Stimulated activated CD4-positive, alpha-beta T cell treated with anti-CD3 and anti-CD28 coated beads, Interleukin-1b, Interleukin-23, amount 100 ng/mL, for 24 hours (primary cell): ENCODE measurements around the gene RFX1.
"Not testable (repeated sequence)": the region's sequence is repeated elsewhere in the genome, so short reads cannot be mapped to it uniquely, and the experiment has no call there.

ENCODE experiments used
- DNase-seq, 4 experiments: peaks; one replicate each; pipeline ENCODE4 v3.0.0-alpha.2; 2020; ENCODE audit warnings: low read depth in 4 of 4, low spot score in 1 of 4

RFX1 gene

DNA sequence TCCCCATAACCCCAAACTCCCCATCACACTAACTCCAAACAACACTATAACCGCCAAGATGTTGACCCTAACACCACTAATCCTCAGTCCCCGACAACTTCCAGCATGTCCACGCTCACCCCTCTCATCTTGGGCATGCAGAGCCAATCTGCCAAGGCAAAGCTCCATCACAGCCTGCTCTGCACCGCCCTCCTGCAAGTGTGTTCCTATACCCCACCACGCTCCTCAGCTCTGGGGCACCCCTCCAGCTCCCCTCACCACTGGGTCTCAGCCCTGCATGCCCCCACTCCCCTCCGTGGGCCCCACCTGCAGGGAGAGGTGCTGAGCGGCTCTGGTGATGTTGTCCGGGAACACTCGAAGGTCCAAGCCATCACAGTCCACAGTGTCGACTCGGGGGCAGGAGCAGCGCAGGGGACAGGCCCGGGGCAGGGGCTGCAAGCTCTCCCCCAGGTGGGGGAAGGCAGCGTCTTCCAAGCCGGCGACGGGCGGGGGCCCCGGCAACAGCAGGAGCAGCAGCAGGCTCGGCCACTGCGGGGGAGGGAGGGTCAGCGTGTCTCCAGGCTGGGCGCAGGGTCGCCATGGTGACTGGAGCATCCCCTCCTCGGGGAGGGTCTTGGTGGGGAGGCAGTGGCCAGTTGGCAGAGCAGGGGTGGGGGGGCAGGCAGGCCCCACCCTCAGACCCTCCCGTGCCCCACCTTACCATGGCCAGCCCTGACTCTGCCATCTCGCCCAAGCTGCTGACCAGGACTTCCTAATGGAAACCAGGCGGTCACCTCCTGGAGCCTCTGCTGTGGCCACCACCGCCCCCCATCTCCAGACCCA is 68.4 kb downstream of the RFX1 start:
- no peak for DNase-seq

DNA sequence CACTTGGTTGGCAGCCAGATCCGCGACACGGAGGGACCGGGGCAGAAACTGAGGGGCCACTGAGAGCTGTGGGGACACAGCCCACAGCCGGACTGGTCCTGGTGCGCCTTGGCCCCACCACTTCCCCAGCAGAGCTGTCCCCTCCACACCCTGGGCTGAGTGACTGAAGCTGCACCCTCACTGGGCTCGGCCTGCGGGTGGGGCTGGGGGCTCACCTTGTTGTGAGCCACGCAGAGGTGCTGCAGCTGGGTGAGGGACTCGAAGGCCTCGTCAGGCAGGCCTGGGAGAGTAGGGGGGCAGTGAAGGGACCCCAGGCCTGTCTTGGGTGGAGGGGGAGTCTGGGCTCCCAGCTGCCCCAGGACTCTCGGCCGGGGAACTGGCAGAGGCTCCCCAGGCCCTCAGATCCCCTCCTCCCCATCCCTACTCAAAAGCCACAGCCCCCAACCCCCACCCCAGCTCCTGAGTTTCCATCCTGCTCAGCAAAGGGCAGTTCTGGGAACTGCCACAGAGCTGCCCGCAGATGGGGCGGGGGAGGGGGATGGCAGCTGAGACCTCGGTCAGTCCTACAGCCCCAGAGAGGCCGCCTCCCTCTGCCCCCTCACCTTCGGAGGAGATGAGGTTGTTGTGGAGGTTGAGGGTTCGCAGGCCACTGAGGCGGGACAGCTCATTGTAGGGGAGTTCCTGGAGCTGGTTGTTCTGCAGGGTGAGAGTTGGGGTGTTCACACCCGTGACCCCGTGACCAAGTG is 70.2 kb downstream of the RFX1 start:
- DNase-seq = no peak

DNA sequence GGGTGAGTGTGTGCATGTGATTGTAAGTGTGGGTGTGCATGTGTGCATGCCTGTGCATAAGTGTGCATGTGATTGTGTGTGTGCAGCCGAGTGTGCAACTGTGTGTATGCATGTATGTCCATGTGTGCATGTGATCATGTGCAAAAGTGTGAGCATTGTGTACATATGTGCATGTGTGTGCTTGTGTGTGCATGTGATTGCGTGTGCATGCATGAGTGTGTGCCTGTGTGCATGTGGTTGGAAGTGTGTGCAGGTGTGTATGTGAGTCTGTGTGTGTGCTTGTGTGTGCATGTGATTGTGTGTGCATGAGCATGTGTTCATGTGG is 71.4 kb downstream of the RFX1 start:
- no peak for DNase-seq

DNA sequence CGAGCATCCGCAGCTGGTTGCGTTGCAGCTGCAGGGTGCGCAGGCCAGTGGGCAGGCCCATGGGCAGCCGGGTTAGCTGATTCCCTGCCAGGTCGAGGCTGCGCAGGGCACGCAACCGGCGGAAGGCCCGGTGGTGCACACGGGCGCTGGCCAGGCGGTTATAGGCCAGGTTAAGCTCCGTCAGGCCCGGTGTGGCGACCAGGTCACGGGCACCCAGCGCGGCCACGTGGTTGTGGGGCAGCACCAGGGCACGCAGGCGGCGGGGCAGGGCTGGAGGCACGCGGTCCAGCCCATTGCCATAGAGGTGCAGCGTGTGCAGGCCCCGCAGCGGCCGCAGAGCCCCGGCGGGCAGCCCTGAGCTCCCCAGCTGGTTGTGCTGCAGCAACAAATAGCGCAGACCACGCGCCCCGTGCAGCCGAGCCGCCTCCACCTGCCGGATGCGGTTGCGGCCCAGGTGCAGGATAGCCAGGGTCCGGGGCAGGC is 73.2 kb downstream of the RFX1 start:
- no peak for DNase-seq

DNA sequence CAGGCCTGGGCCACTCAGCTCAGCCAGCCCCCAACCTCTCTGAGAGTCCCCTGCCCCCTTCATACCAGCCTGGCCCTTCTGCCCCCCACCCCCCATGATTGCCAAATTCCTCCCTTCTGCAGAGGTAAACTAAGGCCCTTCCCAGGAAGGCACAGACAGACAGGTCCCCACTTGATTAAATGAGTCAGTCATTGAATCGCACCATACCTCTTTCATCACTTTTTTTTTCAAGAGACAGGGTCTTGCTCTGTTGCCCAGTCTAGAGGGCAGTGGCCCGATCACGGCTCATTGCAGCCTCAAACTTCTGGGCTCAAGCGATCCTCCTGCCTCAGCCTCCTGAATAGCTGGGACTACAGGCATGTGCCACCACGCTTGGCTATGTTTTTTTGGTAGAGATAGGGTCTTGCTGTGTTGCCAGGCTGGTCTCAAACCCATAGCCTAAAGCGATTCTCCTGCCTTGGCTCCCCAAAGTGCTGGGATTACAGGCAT is 73.9 kb downstream of the RFX1 start:
- DNase-seq = no peak

DNA sequence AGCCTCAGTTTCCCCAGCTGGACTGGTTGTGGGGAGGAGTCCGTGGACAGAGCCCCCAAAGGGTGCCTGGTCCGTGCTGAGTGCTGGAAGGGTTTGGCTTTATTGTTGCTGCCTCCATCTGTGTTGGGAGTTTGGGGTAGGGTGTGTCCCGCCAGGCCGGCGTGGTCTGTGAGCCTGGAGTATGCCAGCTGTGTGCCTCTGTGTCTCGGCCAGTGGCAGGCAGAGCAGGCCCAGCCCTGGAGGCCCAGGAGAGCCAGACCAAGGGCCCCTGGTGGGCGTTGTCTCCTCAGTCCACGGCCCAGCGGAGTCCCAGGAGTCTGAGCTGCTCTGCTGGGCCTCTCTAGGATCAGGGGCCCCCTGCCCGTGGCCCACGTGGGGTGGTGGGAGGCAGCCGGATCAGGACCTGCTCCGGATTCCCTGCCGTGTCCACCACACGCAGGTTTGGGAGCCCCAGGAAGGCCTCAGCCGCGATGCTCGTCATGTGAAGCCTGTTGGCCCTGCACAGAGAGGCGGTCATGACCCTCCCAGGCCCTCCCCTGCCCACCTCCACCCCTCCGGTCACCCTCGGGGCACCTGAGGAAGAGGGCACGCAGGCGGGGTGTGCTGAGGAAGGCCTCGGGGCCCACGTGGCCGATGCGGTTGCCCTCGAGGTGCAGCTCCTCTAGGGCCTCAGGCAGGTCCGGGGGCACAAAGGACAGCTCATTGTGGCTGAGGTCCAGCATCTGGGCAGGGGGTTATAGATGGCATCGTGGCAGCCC is 74.5 kb downstream of the RFX1 start:
- no peak for DNase-seq

DNA sequence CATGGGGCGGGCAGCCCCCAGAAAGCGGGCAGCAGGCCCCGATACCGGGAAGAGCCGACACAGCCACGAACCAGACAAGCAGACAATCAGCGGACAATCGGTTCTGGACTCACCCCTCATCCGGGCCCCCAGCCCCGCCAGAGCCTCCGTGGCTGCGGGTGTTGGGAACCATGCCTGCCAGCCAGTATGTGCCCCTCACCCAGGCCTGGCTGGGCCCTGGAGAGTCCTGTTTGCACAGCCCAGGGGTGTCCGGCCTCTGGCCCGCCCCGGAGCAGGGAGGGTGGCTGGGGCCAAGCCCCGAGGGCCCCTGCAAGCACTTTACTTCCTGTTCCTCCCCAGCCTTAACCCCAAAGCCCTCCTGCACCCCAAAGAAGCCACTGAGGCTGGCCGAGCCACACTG is 75.7 kb downstream of the RFX1 start:
- no peak for DNase-seq

DNA sequence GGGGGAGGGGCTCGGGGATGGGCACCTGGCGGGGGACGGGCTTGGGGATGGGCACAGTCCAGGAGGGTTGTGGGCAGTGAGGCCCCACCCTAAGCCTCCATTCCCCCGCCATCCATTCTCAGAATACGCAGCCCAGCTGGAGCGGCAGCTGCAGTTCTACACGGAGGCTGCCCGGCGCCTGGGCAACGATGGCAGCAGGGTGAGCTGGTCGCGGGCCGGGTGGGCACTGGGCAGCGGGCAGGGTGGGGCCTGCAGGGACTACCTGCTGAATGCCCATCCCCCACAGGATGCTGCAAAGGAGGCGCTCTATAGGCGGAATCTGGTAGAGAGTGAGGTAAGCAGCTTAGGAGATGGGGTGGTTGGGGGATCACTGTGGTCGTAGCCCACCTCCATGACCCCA is 76.2 kb downstream of the RFX1 start:
- DNase-seq = no peak

DNA sequence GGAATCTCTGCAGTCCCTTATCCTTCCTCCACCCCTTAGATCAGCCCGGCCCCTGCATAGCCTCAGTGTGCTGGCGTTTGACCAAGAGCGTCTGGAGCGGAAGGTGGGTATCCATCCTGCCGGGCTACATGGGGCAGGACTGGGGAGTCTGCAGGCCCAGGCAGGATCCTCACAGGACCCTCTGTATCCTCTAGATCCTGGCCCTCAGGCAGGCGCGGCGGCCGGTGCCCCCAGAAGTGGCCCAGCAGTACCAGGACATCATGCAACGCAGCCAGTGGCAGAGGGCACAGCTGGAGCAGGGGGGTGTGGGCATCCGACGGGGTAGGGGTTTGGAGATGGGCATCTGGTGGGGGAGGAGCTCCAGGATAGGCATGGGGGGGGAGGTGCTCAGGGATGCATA is 76.8 kb downstream of the RFX1 start:
- DNase-seq = no peak

DNA sequence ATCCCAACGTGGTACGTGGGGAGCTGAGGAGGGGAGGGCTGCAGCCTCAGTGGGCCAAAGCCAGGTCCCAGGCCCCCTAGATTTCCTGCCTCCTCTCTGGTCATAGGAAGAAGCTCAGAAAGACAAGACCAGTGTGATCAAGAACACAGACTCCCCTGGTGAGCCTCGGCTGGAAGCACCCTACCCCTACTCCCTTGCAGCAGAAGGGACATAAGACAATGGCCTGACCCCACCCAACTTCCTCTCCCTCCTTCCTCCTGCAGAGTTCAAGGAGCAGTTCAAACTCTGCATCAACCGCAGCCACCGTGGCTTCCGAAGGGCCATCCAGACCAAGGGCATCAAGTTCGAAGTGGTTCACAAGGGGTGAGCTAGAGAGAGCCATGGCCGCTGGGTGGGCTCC is 79.4 kb downstream of the RFX1 start:
- DNase-seq = no peak

DNA sequence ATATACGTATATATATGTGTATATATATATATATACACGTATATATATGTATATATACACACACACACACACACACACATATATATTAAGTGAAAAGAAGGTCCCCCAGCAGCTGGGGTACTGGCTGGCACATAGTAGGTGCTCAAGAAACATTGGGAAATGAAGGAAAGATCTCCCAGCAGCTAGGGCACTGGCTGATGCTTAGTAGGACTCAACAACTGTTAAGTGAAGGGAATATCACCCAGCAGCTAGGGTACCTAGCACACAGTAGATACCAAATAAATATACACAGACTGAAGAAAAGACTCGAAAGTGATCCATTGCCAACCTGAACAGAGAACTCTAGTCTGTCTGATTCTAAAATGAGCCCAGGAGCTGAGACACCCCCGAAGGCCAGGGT is 80.1 kb downstream of the RFX1 start:
- DNase-seq = no peak

DNA sequence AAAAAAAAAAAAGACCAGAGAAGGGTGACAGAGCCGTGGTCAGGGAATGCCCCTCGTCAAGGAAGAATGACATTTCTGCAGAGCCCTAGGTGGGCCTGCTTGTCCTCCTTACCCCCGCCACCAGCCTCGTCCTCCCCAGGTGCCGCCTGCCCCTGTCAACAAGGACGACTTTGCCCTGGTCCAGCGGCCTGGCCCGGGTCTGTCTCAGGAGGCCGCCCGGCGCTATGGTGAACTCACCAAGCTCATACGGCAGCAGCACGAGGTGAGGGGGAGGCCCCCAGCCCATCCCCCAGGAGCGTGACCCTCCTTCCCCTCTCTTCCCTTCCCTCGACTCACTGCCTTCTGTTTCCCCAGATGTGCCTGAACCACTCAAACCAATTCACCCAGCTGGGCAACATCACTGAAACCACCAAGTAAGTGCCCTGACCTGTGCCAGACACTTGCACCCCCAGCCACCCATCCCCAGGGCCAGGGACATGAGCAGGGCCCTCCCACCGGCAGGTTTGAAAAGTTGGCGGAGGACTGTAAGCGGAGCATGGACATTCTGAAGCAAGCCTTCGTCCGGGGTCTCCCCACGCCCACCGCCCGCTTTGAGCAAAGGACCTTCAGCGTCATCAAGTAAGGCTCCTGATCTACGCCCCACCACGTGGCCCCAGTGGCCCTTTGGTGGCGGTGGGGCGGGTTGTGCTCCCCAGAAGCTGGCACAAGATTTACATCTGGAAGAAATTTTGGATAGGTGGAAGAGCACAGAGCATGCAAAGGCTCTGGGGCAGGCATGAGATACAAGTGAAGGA is 82.7 kb downstream of the RFX1 start:
- no peak for DNase-seq

DNA sequence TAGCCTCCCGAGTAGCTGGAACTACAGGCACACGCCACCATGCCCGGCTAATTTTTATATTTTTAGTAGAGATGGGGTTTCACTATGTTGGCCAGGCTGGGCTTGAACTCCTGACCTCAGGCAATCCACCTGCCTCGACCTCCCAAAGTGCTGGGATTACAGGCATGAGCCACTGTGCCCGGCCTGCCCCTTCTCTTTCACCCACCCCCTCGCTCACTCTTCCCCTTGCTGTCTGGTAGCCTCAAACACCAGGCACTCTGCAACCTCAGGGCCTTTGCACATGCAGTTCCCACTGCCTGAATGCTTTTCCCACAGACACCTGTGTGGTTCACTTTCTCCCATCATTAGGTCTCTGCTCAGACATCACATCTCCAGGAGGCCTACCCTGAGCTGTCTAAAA is 84.0 kb downstream of the RFX1 start:
- not testable (repeated sequence) for DNase-seq

DNA sequence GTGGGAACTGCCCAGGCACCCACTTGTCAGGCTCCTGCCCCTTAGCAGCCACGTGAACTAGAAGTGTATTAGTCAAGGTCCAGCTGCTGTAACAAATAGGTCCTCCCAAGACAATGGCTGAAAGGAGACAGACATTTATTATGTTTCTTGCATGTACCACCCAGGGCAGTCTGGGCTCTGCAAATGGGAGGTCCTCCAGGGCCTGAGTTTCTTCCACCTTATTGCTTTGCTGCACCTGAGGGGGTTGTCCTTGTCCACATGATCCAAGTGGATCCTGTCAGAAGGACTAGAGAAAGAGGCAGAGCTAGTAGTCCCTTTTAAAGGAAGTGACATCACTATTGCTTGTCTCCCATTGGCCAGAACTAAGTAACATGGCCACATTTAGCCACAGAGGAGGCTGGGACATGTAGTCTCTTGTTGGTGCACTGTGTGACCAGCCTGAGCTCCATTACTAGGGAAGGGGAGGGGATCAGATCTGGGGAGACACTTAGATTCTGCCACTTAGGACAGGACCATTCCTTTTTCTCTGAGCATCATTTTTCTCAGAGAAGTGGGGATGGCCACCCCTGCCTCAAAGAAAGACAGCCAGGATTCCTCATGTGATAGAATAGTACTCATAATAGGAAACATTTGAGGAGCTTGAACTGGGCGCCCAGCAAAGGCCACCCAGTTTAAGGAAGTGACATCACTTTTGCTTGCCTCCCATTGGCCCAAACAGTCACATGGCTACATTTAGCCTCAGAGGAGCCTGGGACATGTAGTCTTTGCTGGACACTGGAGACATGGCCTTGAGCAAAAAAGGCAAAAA is 85.0 kb downstream of the RFX1 start:
- no peak for DNase-seq

DNA sequence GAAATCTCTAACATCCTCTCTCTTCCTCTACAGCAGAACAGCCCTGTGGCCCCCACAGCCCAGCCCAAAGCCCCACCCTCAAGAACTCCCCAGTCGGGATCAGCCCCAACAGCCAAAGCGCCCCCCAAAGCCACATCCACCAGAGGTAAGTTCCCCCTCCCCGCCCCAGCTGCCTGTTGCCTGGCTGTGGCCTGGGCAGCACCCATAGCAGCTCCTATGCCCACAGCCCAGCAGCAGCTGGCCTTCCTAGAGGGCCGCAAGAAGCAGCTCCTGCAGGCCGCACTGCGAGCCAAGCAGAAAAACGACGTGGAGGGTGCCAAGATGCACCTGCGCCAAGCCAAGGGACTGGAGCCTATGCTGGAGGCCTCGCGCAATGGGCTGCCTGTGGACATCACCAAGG is 85.6 kb downstream of the RFX1 start:
- DNase-seq = no peak

DNA sequence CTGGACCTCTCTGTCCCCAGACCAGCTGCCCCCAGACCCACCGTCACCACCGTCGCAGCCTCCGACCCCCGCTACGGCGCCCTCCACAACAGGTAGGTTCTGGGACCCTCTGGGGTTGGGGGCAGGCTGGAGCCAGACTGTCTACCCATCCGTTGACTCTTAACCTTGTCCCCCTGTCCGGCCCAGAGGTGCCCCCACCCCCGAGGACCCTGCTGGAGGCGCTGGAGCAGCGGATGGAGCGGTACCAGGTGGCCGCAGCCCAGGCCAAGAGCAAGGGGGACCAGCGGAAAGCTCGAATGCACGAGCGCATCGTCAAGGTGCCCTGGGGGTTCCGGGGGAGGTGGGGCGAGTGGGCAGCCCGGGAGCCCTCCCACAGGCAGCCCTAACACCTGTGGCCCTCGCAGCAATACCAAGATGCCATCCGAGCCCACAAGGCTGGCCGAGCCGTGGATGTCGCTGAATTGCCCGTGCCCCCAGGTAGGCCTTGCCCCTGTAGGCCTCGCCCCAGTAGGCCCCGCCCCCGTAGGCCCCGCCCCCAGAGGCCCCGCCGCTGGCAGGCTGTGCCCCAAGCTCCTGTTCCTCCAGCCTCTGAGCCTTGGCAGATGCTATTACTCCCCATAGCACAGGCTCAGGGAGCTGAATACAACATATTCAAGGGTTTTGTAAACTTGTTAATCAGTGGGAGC is 87.3 kb downstream of the RFX1 start:
- no peak for DNase-seq

DNA sequence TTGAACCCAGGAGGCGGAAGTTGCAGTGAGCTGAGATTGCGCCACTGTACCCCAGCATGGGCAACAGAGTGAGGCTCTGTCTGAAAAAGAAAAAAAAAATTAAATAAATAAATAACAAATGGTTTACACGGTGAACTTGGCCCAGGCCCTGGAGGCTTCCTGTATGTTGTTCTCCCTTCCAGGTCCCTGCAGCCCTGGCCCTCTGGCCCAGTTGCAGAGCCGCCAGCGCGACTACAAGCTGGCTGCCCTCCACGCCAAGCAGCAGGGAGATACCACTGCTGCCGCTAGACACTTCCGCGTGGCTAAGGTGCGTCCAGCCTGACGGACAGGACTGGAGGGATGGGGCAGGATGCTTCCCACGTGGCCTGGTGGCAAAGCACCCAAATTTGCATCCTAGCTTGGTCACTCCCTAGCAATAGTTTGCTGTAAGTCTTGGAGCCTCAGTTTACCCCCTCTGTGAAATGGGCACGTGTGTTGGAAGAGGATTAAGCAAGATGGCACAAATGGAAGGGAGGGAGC is 88.2 kb downstream of the RFX1 start:
- DNase-seq = no peak

DNA sequence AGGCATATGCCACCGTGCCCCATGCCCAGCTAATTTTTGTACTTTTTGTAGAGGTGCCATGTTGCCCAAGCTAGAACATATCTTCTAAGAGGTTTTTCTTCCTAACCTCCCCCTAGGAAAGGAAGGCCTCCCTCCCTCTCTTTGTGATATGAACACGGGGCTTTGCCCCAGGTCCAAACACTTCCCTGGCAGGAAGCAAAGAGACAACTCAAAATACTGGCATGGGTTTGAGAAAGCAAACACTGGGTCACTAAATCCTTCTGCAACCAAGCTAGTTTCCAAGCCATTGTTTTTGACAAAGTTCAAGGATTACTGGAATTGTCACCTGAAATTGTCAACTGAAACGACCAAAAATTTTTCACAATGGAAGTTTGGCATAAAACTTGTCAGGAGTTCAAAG is 91.3 kb downstream of the RFX1 start:
- DNase-seq = no peak

DNA sequence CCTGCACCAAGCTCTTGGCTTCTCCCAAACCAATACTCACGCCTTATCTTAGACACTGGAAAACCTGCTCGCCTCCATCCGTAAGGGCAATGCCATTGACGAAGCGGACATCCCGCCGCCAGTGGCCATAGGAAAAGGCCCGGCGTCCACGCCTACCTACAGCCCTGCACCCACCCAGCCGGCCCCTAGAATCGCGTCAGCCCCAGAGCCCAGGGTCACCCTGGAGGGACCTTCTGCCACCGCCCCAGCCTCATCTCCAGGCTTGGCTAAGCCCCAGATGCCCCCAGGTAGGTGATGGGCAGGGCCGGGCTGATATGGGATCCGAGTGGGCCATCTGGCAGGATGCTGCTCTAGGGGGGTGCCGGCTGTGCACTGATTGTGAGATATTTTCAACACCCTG is 92.8 kb downstream of the RFX1 start:
- no peak for DNase-seq
